OCI-LY7 (cell line): ENCODE data around the gene EID2B. TPM values are rescaled to one million over a fixed set of nuclear protein-coding genes. Genes with fewer than 3 reads are reported as not detected.
A peak's percentile ranks its signal among the peaks of the same experiment; 100 is the strongest.

Source experiments
- BruUV-seq: library from RNA; stranded (reverse); fragments of 400-500 nt; replicated peaks from 2 replicates; lab custom pipeline; 2021; lab: Mats Ljungman, UMichigan
- CTCF ChIA-PET: fragments of 300-600 bp; sonication (Branson Sonifier 250); formaldehyde crosslinking; loops from one replicate; lab custom pipeline; 2022; ENCODE audit warnings: antibody characterized with exemption; ENCODE audit not compliant: unreplicated experiment; lab: Charles Lee
- POLR2A ChIA-PET: fragments of 300-600 bp; sonication (Branson Sonifier 250); formaldehyde crosslinking; loops from one replicate; lab custom pipeline; 2022; ENCODE audit warnings: antibody characterized with exemption; lab: Charles Lee
- DNase-seq: peaks from one replicate; pipeline ENCODE4 v3.0.0-alpha.2; 2015; ENCODE audit warnings: low spot score
- H2AFZ ChIP-seq: fragments of 200-600 bp; sonication (generic), shearing (Covaris generic); 2 replicates; pipeline ENCODE4 v1.6.1; 2014; ENCODE audit warnings: mild to moderate bottlenecking, antibody characterized with exemption, low read length, moderate library complexity
- H3K27ac ChIP-seq: fragments of 200-600 bp; sonication (generic); 2 replicates; pipeline ENCODE4 v1.5.1; 2014; ENCODE audit warnings: mixed run types, low read depth, mild to moderate bottlenecking, moderate library complexity, low read length, inconsistent platforms; ENCODE audit not compliant: poor library complexity, severe bottlenecking
- H3K36me3 ChIP-seq: fragments of 200-600 bp; sonication (generic); 2 replicates; pipeline ENCODE4 v1.6.1; 2014; ENCODE audit warnings: mild to moderate bottlenecking, antibody characterized with exemption, low read length, moderate library complexity, mixed read lengths; ENCODE audit not compliant: insufficient read depth
- H3K4me1 ChIP-seq: fragments of 200-600 bp; sonication (generic); 2 replicates; pipeline ENCODE4 v1.5.1; 2014; ENCODE audit warnings: mild to moderate bottlenecking, low read length; ENCODE audit not compliant: insufficient read depth, poor library complexity, severe bottlenecking
- H3K4me2 ChIP-seq: fragments of 200-600 bp; sonication (generic); 2 replicates; pipeline ENCODE4 v1.6.1; 2014; ENCODE audit warnings: mild to moderate bottlenecking, low read length
- H3K4me3 ChIP-seq: fragments of 200-600 bp; sonication (generic); 2 replicates; pipeline ENCODE4 v1.5.1; 2014; ENCODE audit warnings: mild to moderate bottlenecking, low read depth, low read length; ENCODE audit not compliant: poor library complexity, severe bottlenecking
- H3K79me2 ChIP-seq: fragments of 200-600 bp; sonication (generic); 2 replicates; pipeline ENCODE4 v1.6.1; 2016; ENCODE audit warnings: low read depth, mild to moderate bottlenecking, low read length, moderate library complexity, mixed read lengths; ENCODE audit not compliant: insufficient read depth
- H3K9me2 ChIP-seq: fragments of 200-600 bp; sonication (generic); 2 replicates; pipeline ENCODE4 v1.6.1; 2016; ENCODE audit warnings: mild to moderate bottlenecking, low read length, mixed read lengths; ENCODE audit not compliant: insufficient read depth
- H3K9me3 ChIP-seq: fragments of 200-600 bp; sonication (generic); 2 replicates; pipeline ENCODE4 v1.6.1; 2014; ENCODE audit warnings: mild to moderate bottlenecking, mixed run types, low read length, mixed read lengths
- H4K20me1 ChIP-seq: fragments of 200-600 bp; sonication (generic); 2 replicates; pipeline ENCODE4 v1.6.1; 2014; ENCODE audit warnings: mild to moderate bottlenecking, antibody characterized with exemption, low read length, moderate library complexity, mixed read lengths; ENCODE audit not compliant: insufficient read depth
- EZH2phosphoT487 ChIP-seq: fragments of 200-600 bp; sonication (generic); IDR thresholded peaks from 2 replicates; pipeline ENCODE4 v1.6.1; 2018; ENCODE audit warnings: low read depth, borderline replicate concordance, mild to moderate bottlenecking, mixed run types, antibody characterized with exemption, low read length, moderate library complexity, mixed read lengths
- intact Hi-C: fragments of 100-400 bp; cut with micrococcal nuclease; formaldehyde crosslinking; loops from one replicate; pipeline ENCODE4 v1.10.0; 2022; ENCODE audit not compliant: unreplicated experiment
- total RNA-seq, 2 experiments: library from RNA; depleted of rRNA in 1 of 2; stranded (reverse); fragments of >200 nt in 1 of 2; shearing (Covaris generic) in 1 of 2; gene quantifications; 2 replicates each; pipeline ENCODE4 v1.2.3, GENCODE V29; 2014 to 2022
- TF ChIP-seq, protein P1 (sequence below): fragments of 200-600 bp; sonication (generic); conservative IDR thresholded peaks from 2 replicates; pipeline ENCODE4 v1.5.1; 2014; ENCODE audit warnings: mild to moderate bottlenecking, antibody characterized with exemption, low read length, moderate library complexity, mixed read lengths

Gene EID2B
- total RNA-seq, 2 experiments from 2014 or later = 8.8 to 13.9 TPM

GRCh38 chr19:39497996-39498797 lies 34.5 kb downstream of the EID2B start:
- Histone ChIP-seq H3K4me2 (peak overlapping the region; percentile 66), H3K79me2 (no peaks in the 10 kb centered on the region), H3K4me3 (peak overlapping the region; percentile 69), H3K9me3 (no peaks in the 10 kb centered on the region), H4K20me1 (no peaks in the 10 kb centered on the region), H3K27ac (peak overlapping the region; percentile 67), H3K4me1 (peaks cover 32% of the 10 kb centered on the region), H3K36me3 (no peaks in the 10 kb centered on the region), H3K9me2 (no peaks in the 10 kb centered on the region), H2AFZ (peak overlapping the region; percentile 81)
- ChIA-PET CTCF (interaction anchor here (0.6 to 1.8 kb wide), 3 partner anchors 24 to 58 kb away, joined by 5 to 13 read pairs (median 11); no protein-coding TSS in a partner anchor), POLR2A (interaction anchor here (0.7 kb wide), 2 partner anchors 58 to 158 kb away, joined by 3 to 4 read pairs; no protein-coding TSS in a partner anchor)
- BruUV-seq = no TSS peak
- DNase-seq = peak; percentile 84
- no peak for TF ChIP-seq EZH2phosphoT487
- TF ChIP-seq, protein P1, sequence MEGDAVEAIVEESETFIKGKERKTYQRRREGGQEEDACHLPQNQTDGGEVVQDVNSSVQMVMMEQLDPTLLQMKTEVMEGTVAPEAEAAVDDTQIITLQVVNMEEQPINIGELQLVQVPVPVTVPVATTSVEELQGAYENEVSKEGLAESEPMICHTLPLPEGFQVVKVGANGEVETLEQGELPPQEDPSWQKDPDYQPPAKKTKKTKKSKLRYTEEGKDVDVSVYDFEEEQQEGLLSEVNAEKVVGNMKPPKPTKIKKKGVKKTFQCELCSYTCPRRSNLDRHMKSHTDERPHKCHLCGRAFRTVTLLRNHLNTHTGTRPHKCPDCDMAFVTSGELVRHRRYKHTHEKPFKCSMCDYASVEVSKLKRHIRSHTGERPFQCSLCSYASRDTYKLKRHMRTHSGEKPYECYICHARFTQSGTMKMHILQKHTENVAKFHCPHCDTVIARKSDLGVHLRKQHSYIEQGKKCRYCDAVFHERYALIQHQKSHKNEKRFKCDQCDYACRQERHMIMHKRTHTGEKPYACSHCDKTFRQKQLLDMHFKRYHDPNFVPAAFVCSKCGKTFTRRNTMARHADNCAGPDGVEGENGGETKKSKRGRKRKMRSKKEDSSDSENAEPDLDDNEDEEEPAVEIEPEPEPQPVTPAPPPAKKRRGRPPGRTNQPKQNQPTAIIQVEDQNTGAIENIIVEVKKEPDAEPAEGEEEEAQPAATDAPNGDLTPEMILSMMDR = peak; percentile 65
- intact Hi-C loops = loop anchor here (2.0 kb wide), 1 partner anchor 35 kb away; the partner anchor contains the start of gene EID2B

GRCh38 chr19:39497701-39497995 lies 35.0 kb downstream of the EID2B start:
- TF ChIP-seq, protein P1 = no peak
- TF ChIP-seq EZH2phosphoT487 = no peak
- no TSS peak for BruUV-seq
- Histone ChIP-seq H3K9me3 (no peaks in the 10 kb centered on the region), H3K36me3 (no peaks in the 10 kb centered on the region), H4K20me1 (no peaks in the 10 kb centered on the region), H3K9me2 (no peaks in the 10 kb centered on the region), H3K79me2 (no peaks in the 10 kb centered on the region), H3K4me3 (peak overlapping the region; percentile 69), H2AFZ (peak overlapping the region; percentile 81; the same call in 1 of the 2 replicates), H3K4me1 (peaks cover 30% of the 10 kb centered on the region), H3K27ac (peak overlapping the region; percentile 67), H3K4me2 (peak overlapping the region; percentile 66)
- intact Hi-C loops = no loop called here
- POLR2A ChIA-PET = interaction anchor here (0.7 kb wide), 1 partner anchor 58 kb away, joined by 4 read pairs; no protein-coding TSS in a partner anchor
- no peak for DNase-seq
- CTCF ChIA-PET = interaction anchor here (1.1 to 1.8 kb wide), 2 partner anchors 23 to 57 kb away, joined by 5 to 13 read pairs; no protein-coding TSS in a partner anchor

GRCh38 chr19:39496063-39496462 lies 36.6 kb downstream of the EID2B start:
- BruUV-seq = no TSS peak
- H4K20me1 ChIP-seq = no peaks in the 10 kb centered on the region
- peaks cover 13% of the 10 kb centered on the region for H3K36me3 ChIP-seq
- TF ChIP-seq, protein P1 = no peak
- no peak for TF ChIP-seq EZH2phosphoT487
- H3K27ac ChIP-seq = no peak overlapping the region
- H3K4me2 ChIP-seq = no peak overlapping the region
- intact Hi-C loops = no loop called here
- H3K9me2 ChIP-seq = no peaks in the 10 kb centered on the region
- DNase-seq = no peak
- no peaks in the 10 kb centered on the region for H3K79me2 ChIP-seq
- ChIA-PET CTCF (no interaction called here), POLR2A (no interaction called here)
- H3K9me3 ChIP-seq = no peaks in the 10 kb centered on the region
- peaks cover 28% of the 10 kb centered on the region for H3K4me1 ChIP-seq
- no peak overlapping the region for H2AFZ ChIP-seq
- H3K4me3 ChIP-seq = no peak overlapping the region
